Spleen (tissue), 11 donors: ENCODE results near the gene CCNT2. TPM values are rescaled to one million over a fixed set of nuclear protein-coding genes. Genes with fewer than 3 reads are reported as not detected.

ENCODE experiments used
- DNase-seq: peaks from one replicate; pipeline ENCODE4 v3.0.0-alpha.2; 2020
- H3K27ac ChIP-seq, 8 donors: fragments of 200-600 bp; sonication (generic) in 7 of 8; 1 replicate in 4 of 8; 2 replicates in 4 of 8; pipeline versions ENCODE4 v1.5.0 to v1.8.0; 2016 to 2021; ENCODE audit warnings: inconsistent platforms in 4 of 8, mild to moderate bottlenecking in 4 of 8, moderate library complexity in 1 of 8
- H3K27me3 ChIP-seq, 7 donors: fragments of 200-600 bp; sonication (generic) in 6 of 7; replicated peaks in 1 of 7; 1 replicate in 4 of 7; 2 replicates in 3 of 7; pipeline versions ENCODE4 v1.5.0 to v1.8.0; 2016 to 2021; ENCODE audit warnings: inconsistent platforms in 3 of 7, mild to moderate bottlenecking in 1 of 7
- H3K36me3 ChIP-seq, 6 donors: fragments of 200-600 bp; sonication (generic) in 5 of 6; 1 replicate in 4 of 6; 2 replicates in 2 of 6; pipeline versions ENCODE4 v1.5.0 to v1.8.0; 2016 to 2021; ENCODE audit warnings: inconsistent platforms in 2 of 6
- H3K4me1 ChIP-seq, 6 donors: fragments of 200-600 bp; sonication (generic) in 5 of 6; 1 replicate in 3 of 6; 2 replicates in 3 of 6; pipeline versions ENCODE4 v1.5.0 to v1.8.0; 2016 to 2021; ENCODE audit warnings: inconsistent platforms in 3 of 6
- H3K4me3 ChIP-seq, 8 donors: fragments of 200-600 bp; sonication (generic) in 7 of 8; 1 replicate in 4 of 8; 2 replicates in 4 of 8; pipeline versions ENCODE4 v1.5.0 to v1.8.0; 2016 to 2021; ENCODE audit warnings: inconsistent platforms in 4 of 8, mild to moderate bottlenecking in 4 of 8, moderate library complexity in 2 of 8
- H3K9me3 ChIP-seq, 8 donors: fragments of 200-600 bp; sonication (generic) in 7 of 8; 1 replicate in 4 of 8; 2 replicates in 4 of 8; pipeline versions ENCODE4 v1.5.0 to v1.8.0; 2016 to 2021; ENCODE audit warnings: inconsistent platforms in 4 of 8
- POLR2A ChIP-seq, 3 donors: fragments of 450-650 bp; IDR thresholded peaks; one replicate each; pipeline ENCODE4 v1.5.1; 2017; ENCODE audit warnings: antibody characterized with exemption in 3 of 3, mild to moderate bottlenecking in 1 of 3
- POLR2AphosphoS5 ChIP-seq, 3 donors: sonication (generic); formaldehyde crosslinking; IDR thresholded peaks; one replicate each; pipeline ENCODE4 v1.5.1; 2017; ENCODE audit warnings: antibody characterized with exemption in 3 of 3
- WGBS, 5 donors: extraction: QIAGEN DNeasy Blood & Tissue Kit in 3 of 5; methylation state at CpG; one replicate each; pipeline versions ENCODE4 v1.1.5 to v1.1.7; 2013 to 2018; 5-methylcytosine and 5-hydroxymethylcytosine counted together
- intact Hi-C: fragments of 100-400 bp; cut with DNase I; formaldehyde crosslinking; loops from one replicate; pipeline ENCODE4 v1.15.0; 2023; ENCODE audit warnings: low total_unique reads
- polyA plus RNA-seq, 3 donors: library from polyadenylated mRNA; stranded (reverse); fragments of 200-250 nt; gene quantifications; one replicate each; pipeline ENCODE4 v1.2.1, GENCODE V29; 2013
- total RNA-seq, 7 donors: library from RNA; depleted of rRNA in 3 of 7; stranded (reverse); fragments of >200 nt in 3 of 7; fragmentation: NEBNext Ultra II Directional in 4 of 7; extraction: Animal tissue kit (Norgen Biotek cat#: 25700) in 4 of 7; gene quantifications; one replicate each; pipeline versions ENCODE4 v1.1.0 to v1.2.1, GENCODE V29; 2016 to 2021
- TF ChIP-seq, protein P1 (sequence below), 11 experiments: fragments of 200-600 bp in 7 of 11; fragments of 450-650 bp in 4 of 11; sonication (generic) in 4 of 11; IDR thresholded peaks in 8 of 11; conservative IDR thresholded peaks in 3 of 11; 1 replicate in 7 of 11; 2 replicates in 4 of 11; pipeline versions ENCODE4 v1.4.0 to v1.8.0; 2016 to 2021; ENCODE audit warnings: antibody characterized with exemption in 11 of 11, inconsistent platforms in 4 of 11, mild to moderate bottlenecking in 1 of 11
- donor health status: healthy with polysubstance abuse.
- donor health status: DM: no; HTN: no; CAD: no; lungs with moderate emphysema.
- donor health status: DM: no; HTN: no; CAD: no.
- donor health status: Bipolar disorder and iron deficiency.
- donor health status: healthy.
- donor health status: DM: no; HTN: no; CAD: no.
- donor health status: DM: yes; HTN: yes; CAD: no.

CCNT2 gene
- total and polyA plus RNA-seq, 10 donors: 10.1 to 56.5 (median 47.6) TPM

DNA sequence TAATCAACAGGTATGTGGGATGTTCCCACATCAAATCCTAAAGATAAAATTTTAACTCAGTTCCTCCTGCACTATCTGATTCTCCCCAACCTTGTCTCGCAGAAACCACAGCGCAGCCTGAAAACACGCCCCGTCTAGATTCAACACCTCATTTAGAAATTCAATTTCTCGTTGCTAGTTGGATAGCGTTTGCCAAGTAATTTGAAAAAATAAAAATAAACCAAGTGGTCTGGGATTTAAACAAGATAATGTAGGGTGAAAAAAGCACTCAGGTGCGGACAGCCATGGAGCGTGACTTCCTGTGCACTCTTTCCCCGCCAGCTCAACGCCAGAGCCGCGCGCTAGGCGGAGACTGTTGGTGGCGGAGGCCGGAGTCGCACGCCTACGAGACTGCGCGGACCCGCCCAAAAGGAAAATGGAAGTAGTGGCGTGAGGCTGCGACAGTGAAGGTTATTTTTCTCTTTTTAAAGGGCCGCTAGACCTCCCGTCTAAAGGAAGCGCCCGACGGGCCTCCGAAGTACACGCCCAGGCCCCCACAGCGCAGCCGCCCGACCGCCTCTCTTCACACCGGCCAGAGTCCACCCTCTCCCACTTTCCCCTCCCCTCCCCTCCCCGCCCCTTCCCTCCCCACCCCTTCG lies 615 bp upstream of the CCNT2 start:
- TF ChIP-seq, protein P1, sequence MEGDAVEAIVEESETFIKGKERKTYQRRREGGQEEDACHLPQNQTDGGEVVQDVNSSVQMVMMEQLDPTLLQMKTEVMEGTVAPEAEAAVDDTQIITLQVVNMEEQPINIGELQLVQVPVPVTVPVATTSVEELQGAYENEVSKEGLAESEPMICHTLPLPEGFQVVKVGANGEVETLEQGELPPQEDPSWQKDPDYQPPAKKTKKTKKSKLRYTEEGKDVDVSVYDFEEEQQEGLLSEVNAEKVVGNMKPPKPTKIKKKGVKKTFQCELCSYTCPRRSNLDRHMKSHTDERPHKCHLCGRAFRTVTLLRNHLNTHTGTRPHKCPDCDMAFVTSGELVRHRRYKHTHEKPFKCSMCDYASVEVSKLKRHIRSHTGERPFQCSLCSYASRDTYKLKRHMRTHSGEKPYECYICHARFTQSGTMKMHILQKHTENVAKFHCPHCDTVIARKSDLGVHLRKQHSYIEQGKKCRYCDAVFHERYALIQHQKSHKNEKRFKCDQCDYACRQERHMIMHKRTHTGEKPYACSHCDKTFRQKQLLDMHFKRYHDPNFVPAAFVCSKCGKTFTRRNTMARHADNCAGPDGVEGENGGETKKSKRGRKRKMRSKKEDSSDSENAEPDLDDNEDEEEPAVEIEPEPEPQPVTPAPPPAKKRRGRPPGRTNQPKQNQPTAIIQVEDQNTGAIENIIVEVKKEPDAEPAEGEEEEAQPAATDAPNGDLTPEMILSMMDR (IDR thresholded peaks at IDR 0.05 in 8 of 11, conservative IDR thresholded peaks at IDR 0.05 in 3 of 11): peak in 10 of 11 experiments; percentile 27 to 62 (median 46)
- TF ChIP-seq POLR2AphosphoS5 (IDR thresholded peaks at IDR 0.05) (peak; percentile 85 to 92 (median 88)), POLR2A (IDR thresholded peaks at IDR 0.05) (peak in 2 of 3 donors; percentile 29 to 50)
- intact Hi-C loops: no loop called here
- DNase-seq: peak; percentile 98
- WGBS, 5 donors: 0 to 1% (median 1%) methylated on average over 36 to 38 of the region's 38 CpGs
- Histone ChIP-seq H3K4me3 (peak overlapping the region; percentile 39 to 96 (median 69)), H3K27ac (peak overlapping the region; percentile 86 to 99 (median 97)), H3K4me1 (peaks cover 33 to 51% (median 44%) of the 10 kb centered on the region in 6 donors), H3K27me3 (no peaks in the 10 kb centered on the region), H3K36me3 (peaks cover 0 to 14% (median 0%) of the 10 kb centered on the region in 6 donors), H3K9me3 (peaks cover 0 to 3% (median 0%) of the 10 kb centered on the region in 8 donors)

DNA sequence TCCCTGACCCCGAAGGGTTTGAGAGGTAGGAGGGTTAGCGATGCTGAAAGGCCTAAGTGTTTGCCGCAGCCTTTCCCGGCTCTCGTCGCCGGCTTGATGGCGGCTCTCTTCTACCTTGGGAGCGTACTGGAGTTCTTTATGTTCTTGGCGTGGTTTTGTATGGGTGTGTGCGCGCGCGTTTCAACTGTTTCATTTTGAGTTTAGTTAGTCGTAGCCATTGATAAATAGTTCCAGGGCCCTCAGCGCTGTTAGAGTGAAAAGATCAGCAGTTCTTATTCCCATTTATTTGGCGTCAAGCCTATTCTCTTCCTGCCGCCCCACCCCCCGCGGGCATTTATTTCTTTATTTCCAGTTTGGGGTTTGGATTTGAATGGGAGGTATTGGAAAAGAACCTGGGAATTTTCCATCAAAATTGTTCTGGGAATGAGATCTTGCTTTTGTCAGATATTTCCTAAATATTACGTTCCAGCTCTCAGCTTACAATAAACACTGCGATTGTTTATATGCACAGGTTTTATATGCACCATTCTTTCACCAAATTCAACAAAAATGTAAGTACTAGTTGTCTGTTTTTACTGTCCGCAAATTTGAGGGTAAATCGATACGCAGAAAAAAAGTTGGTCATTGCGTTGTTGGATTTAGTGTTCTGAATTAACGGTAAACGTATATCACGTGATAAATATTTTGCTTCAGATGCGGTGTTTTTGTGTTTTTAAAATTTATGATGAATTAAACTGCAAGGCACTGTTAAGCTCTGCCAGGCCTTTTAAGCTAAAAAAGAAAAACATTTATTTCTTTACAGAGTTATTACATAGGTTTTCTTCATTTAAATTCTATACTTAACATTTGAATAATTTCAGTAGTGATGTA lies 954 bp downstream of the CCNT2 start:
- H3K9me3 ChIP-seq: no peaks in the 10 kb centered on the region
- WGBS, 5 donors: 1 to 3% (median 2%) methylated on average over 30 of the region's 30 CpGs
- peak overlapping the region; percentile 93 to 99 (median 97) for H3K27ac ChIP-seq
- DNase-seq: no peak
- H3K4me3 ChIP-seq: peak overlapping the region; percentile 80 to 96 (median 88)
- H3K27me3 ChIP-seq: no peaks in the 10 kb centered on the region
- no peak for TF ChIP-seq POLR2A (IDR thresholded peaks at IDR 0.05)
- TF ChIP-seq, protein P1 (IDR thresholded peaks at IDR 0.05 in 8 of 11, conservative IDR thresholded peaks at IDR 0.05 in 3 of 11): no peak
- no peak for TF ChIP-seq POLR2AphosphoS5 (IDR thresholded peaks at IDR 0.05)
- peaks cover 0 to 29% (median 0%) of the 10 kb centered on the region in 6 donors for H3K36me3 ChIP-seq
- peaks cover 33 to 67% (median 59%) of the 10 kb centered on the region in 6 donors for H3K4me1 ChIP-seq
- intact Hi-C loops: no loop called here

DNA sequence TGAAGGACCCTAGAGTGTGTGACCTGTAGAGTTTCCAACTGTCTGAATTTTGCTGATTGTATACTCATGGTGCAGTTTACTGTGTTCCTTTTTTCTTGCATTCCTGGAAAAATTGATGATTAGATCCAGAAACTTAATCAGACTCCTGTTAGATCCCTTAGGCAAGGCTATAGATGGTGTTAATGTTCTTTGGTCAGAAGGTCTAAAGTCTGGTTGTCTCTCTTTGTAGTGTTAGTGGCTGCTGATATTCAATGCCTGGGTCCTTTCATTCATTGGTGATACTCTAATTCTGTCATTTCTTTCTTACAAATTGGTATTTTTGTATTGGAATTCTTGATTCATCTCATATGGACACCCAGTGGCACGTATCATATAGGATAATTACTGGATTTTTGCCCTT lies 6.3 kb downstream of the CCNT2 start:
- no peak for TF ChIP-seq POLR2A (IDR thresholded peaks at IDR 0.05)
- TF ChIP-seq, protein P1 (IDR thresholded peaks at IDR 0.05 in 8 of 11, conservative IDR thresholded peaks at IDR 0.05 in 3 of 11): no peak
- peaks cover 49 to 100% (median 97%) of the 10 kb centered on the region in 6 donors for H3K4me1 ChIP-seq
- H3K27ac ChIP-seq: no peak overlapping the region
- H3K36me3 ChIP-seq: peaks cover 0 to 52% (median 0%) of the 10 kb centered on the region in 6 donors
- H3K27me3 ChIP-seq: no peaks in the 10 kb centered on the region
- no peak for DNase-seq
- intact Hi-C loops: no loop called here
- H3K4me3 ChIP-seq: no peak overlapping the region
- H3K9me3 ChIP-seq: no peaks in the 10 kb centered on the region
- 86 to 100% (median 91%) methylated on average over 1 of the region's 1 CpG for WGBS, 5 donors
